Loucy (cell line): Measurements from ENCODE around the gene SQSTM1.

Experiments used
- CTCF ChIP-seq: fragments of 200-600 bp; sonication (generic); conservative IDR thresholded peaks from 2 replicates; pipeline ENCODE4 v1.5.1; 2014; ENCODE audit warnings: mild to moderate bottlenecking, antibody characterized with exemption, low read length
- EZH2phosphoT487 ChIP-seq: fragments of 200-600 bp; IDR thresholded peaks from 2 replicates; pipeline ENCODE4 v1.6.1; 2018; ENCODE audit warnings: antibody characterized with exemption, mild to moderate bottlenecking, moderate library complexity, borderline replicate concordance

GRCh38 chr5:179776411-179776938, 44.2 kb upstream of the SQSTM1 start:
- TF ChIP-seq CTCF = no peak
- no peak for TF ChIP-seq EZH2phosphoT487
